GM21786 (cell line): Measurements from ENCODE around the gene BBS4.
"Not testable (repeated sequence)": the region's sequence is repeated elsewhere in the genome, so short reads cannot be mapped to it uniquely, and the experiment has no call there.

Source experiments
- ATAC-seq: cut with Tn5 transposase; IDR thresholded peaks from one replicate; pipeline ENCODE4 v1.9.1; 2021; ENCODE audit not compliant: unreplicated experiment

The BBS4 gene, protein sequence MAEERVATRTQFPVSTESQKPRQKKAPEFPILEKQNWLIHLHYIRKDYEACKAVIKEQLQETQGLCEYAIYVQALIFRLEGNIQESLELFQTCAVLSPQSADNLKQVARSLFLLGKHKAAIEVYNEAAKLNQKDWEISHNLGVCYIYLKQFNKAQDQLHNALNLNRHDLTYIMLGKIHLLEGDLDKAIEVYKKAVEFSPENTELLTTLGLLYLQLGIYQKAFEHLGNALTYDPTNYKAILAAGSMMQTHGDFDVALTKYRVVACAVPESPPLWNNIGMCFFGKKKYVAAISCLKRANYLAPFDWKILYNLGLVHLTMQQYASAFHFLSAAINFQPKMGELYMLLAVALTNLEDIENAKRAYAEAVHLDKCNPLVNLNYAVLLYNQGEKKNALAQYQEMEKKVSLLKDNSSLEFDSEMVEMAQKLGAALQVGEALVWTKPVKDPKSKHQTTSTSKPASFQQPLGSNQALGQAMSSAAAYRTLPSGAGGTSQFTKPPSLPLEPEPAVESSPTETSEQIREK

DNA sequence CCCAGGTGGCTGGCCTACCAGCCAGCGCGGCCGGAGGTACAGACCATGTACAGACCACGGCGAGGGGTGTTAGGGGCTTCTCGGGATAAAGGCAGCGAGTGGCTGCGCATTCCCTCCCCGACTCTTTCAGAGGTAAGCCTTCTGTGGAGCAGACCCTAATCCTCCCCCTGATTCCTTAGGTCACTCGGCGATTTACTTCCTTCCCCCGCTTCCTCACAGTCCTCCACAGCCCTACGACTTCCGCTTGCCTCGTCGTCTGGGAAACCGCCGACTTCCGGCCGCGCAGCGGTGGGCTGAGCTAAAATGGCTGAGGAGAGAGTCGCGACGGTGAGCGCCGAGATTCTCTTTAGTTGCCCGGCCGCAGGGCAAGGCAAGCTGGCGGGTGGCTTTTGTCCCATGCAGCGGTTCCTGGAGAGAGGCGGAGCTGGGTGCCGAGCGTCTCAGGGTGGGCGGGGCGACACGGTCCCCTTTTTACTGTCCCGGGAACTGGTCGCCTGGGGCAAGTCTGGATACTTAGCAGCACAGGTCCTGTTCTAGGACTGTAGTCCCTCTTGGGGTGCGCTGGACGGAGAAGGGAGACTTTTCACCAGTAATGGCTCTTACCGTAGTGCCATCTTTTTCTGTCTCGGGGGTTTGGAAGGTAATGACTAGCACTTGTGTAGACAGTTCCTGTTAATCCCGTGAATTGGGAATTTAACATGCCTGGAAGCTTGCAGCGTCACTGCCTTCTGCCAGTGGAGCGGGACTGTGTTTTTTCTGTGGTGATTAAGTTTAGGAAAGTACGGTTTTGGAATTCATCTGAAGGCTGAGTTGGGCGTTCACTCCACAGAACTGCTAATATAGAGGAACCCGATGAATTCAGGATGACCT is at the start of gene BBS4, which contains the start of gene HIGD2B:
Gene BBS4 (plus strand): TSS at position 283 of the 870 bp plus-strand sequence. CDS start 21 bp downstream, at position 304.
Gene HIGD2B (minus strand): TSS at position 258 of the 870 bp plus-strand sequence. CDS start 9,808 bp downstream, outside the sequence.
- ATAC-seq = peak; percentile 96

GRCh38 chr15:72636519-72637282 is 49.3 kb upstream of the BBS4 start:
- ATAC-seq = not testable (repeated sequence)

DNA sequence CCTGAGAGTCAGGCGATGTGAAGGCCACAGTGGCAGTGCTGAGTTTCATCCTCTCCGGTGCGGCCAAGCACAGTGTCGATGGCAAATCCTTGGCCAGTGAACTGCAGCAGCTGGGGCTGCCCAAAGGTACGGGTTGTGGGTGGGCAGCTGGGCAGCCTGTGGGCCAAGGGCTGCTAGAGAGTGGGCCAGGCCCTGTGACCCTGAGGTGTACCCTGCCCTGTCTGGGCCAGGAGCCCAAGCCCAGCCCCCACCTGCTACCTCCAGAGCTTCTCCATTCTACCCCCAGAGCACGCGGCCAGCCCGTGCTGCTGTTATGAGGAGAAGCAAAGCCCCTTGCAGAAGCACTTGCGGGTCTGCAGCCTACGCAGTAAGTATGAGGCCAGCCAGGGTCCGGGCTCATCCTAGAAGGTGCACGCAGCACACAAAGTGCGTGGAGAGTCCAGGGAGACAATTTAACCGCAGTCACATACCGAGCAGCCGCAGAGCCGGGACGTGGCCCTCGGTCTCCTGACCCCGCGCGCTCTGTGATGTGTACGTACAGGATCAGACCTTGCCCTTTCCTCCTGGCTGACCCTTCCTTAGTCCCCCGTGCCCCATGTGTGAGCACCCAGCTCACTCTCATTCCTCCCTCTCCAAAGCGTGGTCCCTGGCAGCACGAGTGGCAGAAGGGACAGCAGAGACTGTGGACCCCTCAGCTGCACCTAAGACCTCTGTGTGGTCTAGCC is 46.1 kb upstream of the BBS4 start:
- not testable (repeated sequence) for ATAC-seq

DNA sequence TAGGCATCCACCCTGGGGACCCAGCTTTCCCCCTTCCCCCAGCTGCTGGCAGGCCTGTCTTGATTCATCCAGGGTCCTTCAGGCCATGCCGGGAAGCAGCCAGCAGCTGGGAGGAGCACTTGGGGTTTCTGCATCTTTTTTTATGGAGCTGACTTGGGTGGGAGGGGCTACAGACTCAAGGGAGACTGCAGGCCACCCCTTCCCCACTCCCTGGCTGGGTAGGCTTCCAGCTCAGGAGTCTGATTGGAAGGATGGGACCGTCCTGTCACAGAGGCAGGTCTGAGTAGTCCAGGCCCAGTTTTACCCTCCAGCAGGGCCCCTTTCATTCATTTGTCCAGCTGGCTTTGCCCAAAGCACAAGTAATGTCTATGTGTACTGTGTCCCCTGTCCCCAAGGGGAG is 43.7 kb upstream of the BBS4 start:
- ATAC-seq = not testable (repeated sequence)

GRCh38 chr15:72648631-72649253 is 37.3 kb upstream of the BBS4 start:
- not testable (repeated sequence) for ATAC-seq

DNA sequence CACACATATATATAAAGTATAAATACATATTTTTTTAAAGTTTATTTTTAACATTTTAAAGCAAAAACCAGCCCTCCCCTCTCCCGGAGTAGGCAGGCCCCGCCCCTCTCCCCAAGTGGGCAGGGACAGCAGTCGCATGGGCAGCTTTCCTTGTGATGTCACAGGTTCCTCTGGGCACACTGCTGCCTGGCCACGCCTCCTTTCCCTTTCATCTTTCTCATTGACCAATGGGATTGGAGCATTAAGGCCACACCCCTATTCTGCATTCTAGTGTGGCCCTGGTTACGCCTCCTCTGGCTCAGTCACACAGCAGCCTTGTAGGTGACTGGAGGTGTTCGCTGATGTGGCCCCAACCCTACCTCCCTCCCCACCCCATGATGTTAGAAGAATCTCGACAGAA is 31.6 kb upstream of the BBS4 start, which contains the start of gene GOLGA6B:
Gene GOLGA6B (plus strand): TSS at position 301 of the 400 bp plus-strand sequence. CDS start 41 bp downstream, at position 342.
- not testable (repeated sequence) for ATAC-seq

- not testable (repeated sequence) for ATAC-seq
These were observed 30.0 kb upstream of the BBS4 start for GRCh38 chr15:72656014-72656413.

GRCh38 chr15:72661081-72661480 is 24.9 kb upstream of the BBS4 start:
- not testable (repeated sequence) for ATAC-seq

GRCh38 chr15:72663931-72664330 is 22.1 kb upstream of the BBS4 start:
- ATAC-seq = not testable (repeated sequence)

- not testable (repeated sequence) for ATAC-seq
These were observed 20.3 kb upstream of the BBS4 start for GRCh38 chr15:72665706-72666105.

GRCh38 chr15:72669803-72670202 is 16.2 kb upstream of the BBS4 start:
- ATAC-seq = not testable (repeated sequence)

DNA sequence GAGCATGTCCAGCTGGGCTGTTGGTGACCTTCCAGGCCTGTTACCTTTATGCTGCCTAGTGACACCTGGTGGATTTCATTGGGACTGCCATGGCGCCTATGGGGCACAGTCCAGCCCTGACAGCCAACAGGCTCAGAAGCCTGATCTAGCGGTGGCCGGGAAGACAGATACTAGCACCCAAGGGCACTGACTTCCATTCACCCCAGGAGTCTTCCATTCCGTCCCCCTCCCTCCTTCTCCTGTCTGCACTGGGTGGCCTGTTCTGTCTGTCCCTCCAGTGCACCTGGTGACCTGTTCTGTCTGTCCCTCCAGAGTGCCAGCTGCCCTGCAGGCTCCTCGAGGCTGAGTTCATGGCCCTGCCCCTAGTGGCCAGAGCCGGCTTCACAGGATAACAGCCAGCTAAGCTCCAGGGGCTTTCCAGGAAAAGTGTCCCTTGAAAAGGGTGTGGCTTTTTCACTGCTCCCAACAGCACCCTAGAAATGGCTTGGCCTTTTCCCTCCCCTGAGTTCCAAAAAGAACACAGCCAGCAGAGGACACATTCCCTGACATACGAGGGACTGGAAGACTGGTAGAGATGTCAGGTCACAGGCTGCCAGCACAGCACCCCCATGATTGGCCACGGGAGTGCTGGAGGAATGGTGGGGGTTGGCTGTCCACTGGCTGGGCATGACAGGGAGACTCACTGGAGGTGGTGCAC is 15.2 kb upstream of the BBS4 start:
- ATAC-seq = peak; percentile 86

- no peak for ATAC-seq
These were observed 14.5 kb upstream of the BBS4 start for GRCh38 chr15:72671525-72671924.

GRCh38 chr15:72676838-72677237 is 9.2 kb upstream of the BBS4 start:
- ATAC-seq = no peak

DNA sequence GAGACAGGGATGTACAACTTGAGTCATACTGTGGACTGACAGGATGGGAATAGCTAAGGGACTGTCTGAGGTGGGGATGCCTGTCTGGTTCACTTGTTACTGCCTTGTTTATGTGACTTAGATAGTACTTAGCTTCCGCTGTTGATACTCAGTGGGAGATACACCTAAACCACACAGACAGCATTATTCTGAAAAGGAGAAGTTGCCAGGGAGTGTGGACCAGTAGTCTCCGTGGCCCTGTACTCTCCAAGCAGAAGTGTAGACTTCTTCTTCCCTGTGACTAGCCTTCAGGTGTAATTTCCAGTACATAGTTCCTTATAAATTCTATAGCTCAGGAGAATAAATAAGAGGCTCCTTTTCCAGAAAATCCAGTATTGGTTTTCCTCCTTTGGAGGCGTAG is 5.1 kb upstream of the BBS4 start:
- ATAC-seq = no peak

DNA sequence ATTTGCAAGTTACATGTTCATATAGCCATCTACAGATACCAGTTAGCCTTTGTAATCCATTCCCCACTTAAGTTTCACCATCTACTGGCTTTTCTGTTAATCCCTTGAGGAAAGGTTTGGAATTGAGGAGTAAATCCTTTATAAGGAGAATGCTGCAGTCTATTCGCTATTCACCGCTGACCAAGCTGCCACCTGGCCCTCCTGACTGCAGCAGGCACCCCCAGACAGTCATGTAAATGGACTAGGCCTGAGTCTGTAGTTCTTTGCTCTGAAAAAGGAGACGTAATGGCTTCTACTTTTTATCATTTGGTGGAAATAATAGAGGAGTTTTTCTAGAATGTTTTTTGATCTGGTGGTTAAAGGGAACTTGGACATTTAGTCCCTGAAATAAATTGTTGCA is 3.2 kb upstream of the BBS4 start:
- no peak for ATAC-seq

DNA sequence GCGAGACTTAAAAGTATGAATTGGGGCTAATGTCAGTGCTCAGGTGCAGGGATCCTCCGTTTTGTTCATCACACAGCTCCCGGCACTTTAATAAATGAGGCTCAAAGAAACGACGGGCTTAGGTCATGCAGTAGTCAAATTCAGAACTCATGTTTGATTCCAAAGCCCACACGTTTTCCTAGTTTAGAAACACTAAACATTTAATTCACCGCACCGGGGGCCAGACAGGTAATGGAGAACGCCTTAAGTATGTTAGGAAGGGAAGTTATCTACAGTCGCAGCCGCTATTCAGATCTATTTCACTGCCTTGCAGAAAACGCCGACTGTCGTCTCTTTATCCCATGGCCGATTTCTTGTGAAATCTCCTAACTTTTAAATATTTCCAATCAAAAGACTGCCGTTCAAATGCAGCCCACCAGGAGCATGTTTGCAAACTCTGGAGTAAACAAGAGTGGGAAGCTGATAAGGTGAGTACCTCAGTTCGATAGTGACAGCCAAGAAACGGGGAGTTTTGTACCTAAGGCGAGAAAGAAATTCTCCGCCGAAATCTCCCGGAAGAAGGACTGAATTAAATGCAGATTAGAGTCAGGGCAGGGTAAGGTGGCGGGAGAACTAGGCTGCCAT is 594 bp upstream of the BBS4 start:
- no peak for ATAC-seq

- no peak for ATAC-seq
These were observed 2.7 kb downstream of the BBS4 start for GRCh38 chr15:72688697-72689096.
